Prostate gland (tissue), 2 donors: ENCODE results near the gene ZNF423. TPM values are rescaled to one million over a fixed set of nuclear protein-coding genes. Genes with fewer than 3 reads are reported as not detected.

Experiments
- DNase-seq: peaks from one replicate; pipeline ENCODE4 v3.0.0-alpha.2; 2019; ENCODE audit warnings: low spot score
- H3K27ac ChIP-seq, 2 donors: fragments of 200-600 bp; sonication (generic); 2 replicates each; pipeline ENCODE4 v1.5.1; 2017 to 2019
- H3K27me3 ChIP-seq: fragments of 200-600 bp; sonication (generic); replicated peaks from 2 replicates; pipeline ENCODE4 v1.5.1; 2019; ENCODE audit not compliant: insufficient read depth
- H3K36me3 ChIP-seq, 2 donors: fragments of 200-600 bp; sonication (generic); 1 replicate in 1 of 2; 2 replicates in 1 of 2; pipeline versions ENCODE4 v1.5.1 to v1.8.1; 2017 to 2019
- H3K4me1 ChIP-seq: fragments of 200-600 bp; sonication (generic); replicated peaks from 2 replicates; pipeline ENCODE4 v1.5.1; 2019
- H3K4me3 ChIP-seq, 2 donors: fragments of 200-600 bp; sonication (generic); 2 replicates each; pipeline ENCODE4 v1.5.1; 2017 to 2019
- H3K9me3 ChIP-seq: fragments of 200-600 bp; sonication (generic); 2 replicates; pipeline ENCODE4 v1.5.1; 2017
- CTCF ChIP-seq, 4 experiments: fragments of 200-600 bp in 2 of 4; fragments of 450-650 bp in 2 of 4; sonication (generic) in 2 of 4; IDR thresholded peaks; 1 replicate in 3 of 4; 2 replicates in 1 of 4; pipeline ENCODE4 v1.5.1; 2016 to 2019; ENCODE audit warnings: antibody characterized with exemption in 4 of 4, mild to moderate bottlenecking in 2 of 4, moderate library complexity in 2 of 4
- POLR2A ChIP-seq: fragments of 450-650 bp; IDR thresholded peaks from one replicate; pipeline ENCODE4 v1.6.1; 2016; ENCODE audit warnings: antibody characterized with exemption, mild to moderate bottlenecking
- POLR2AphosphoS5 ChIP-seq: sonication (generic); formaldehyde crosslinking; IDR thresholded peaks from one replicate; pipeline ENCODE4 v1.6.1; 2017; ENCODE audit warnings: antibody characterized with exemption
- WGBS: methylation state at CpG from one replicate; pipeline ENCODE4 v1.1.5; 2018; 5-methylcytosine and 5-hydroxymethylcytosine counted together
- intact Hi-C: fragments of 100-400 bp; cut with DNase I; formaldehyde crosslinking; loops from one replicate; pipeline ENCODE4 v1.14.2; 2022
- total RNA-seq, 2 donors: library from RNA; depleted of rRNA; stranded (reverse); fragments of >200 nt; gene quantifications; one replicate each; pipeline ENCODE4 v1.1.0, GENCODE V29; 2016

Gene ZNF423
- total RNA-seq, 2 donors from 2014 or later = 6.1 to 22.7 TPM

DNA sequence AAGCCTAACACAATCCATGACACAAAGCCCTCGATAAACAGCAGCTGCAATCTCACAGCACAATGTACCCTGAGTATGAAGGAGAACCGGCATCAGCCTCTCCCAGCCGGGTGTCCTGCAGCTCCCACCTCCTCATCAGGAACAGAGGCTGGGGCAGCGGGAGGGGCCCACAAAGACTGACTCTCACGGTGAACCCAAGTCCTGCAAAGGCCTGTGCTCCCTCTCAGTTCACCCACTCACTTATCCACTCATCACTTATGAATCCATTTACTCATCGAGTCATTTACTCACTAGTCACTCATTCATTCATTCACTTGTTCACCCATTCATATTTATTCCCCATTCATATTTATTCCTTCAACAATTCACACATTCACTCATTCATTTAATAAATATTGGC, 11.6 kb downstream of the ZNF423 start:
- intact Hi-C loops = no loop called here
- TF ChIP-seq CTCF (IDR thresholded peaks at IDR 0.05) = no peak
- no peak for TF ChIP-seq POLR2A
- no peak for TF ChIP-seq POLR2AphosphoS5
- Histone ChIP-seq H3K36me3 (no peaks in the 10 kb centered on the region), H3K27ac (no peak overlapping the region), H3K27me3 (no peaks in the 10 kb centered on the region), H3K9me3 (no peaks in the 10 kb centered on the region), H3K4me3 (no peak overlapping the region), H3K4me1 (no peaks in the 10 kb centered on the region)
- no peak for DNase-seq
- WGBS = 58% methylated on average over 6 of the region's 6 CpGs

GRCh38 chr16:49843758-49844157, 12.2 kb downstream of the ZNF423 start:
- Histone ChIP-seq H3K27ac (no peak overlapping the region), H3K4me3 (no peak overlapping the region), H3K9me3 (no peaks in the 10 kb centered on the region), H3K4me1 (no peaks in the 10 kb centered on the region), H3K27me3 (no peaks in the 10 kb centered on the region), H3K36me3 (no peaks in the 10 kb centered on the region)
- DNase-seq = no peak
- intact Hi-C loops = no loop called here
- WGBS = 56% methylated on average over 8 of the region's 8 CpGs
- TF ChIP-seq POLR2A (no peak), POLR2AphosphoS5 (no peak), CTCF (IDR thresholded peaks at IDR 0.05) (no peak)

DNA sequence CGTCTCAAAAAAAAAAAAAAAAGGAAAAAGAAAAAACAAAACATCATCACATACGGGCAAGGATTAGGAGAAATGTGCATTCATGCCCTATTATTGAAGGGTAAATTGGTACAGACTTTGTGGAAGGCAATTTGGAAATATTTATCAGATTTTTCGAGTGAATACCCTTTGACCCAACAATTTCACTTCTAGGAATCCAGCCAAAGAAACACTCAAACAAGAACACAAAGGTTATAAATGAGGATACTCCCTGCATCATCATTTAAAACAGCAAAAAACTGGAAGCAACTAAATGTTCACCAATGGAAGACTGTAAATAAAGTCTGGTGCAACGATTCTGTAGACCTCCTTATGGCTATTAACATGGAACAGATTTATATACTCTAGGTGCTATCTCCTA, 12.9 kb downstream of the ZNF423 start:
- no peaks in the 10 kb centered on the region for H3K27me3 ChIP-seq
- 47% methylated on average over 4 of the region's 4 CpGs for WGBS
- no peak for TF ChIP-seq CTCF (IDR thresholded peaks at IDR 0.05)
- no peak for TF ChIP-seq POLR2A
- TF ChIP-seq POLR2AphosphoS5 = no peak
- intact Hi-C loops = no loop called here
- no peak overlapping the region for H3K27ac ChIP-seq
- no peaks in the 10 kb centered on the region for H3K36me3 ChIP-seq
- no peaks in the 10 kb centered on the region for H3K4me1 ChIP-seq
- no peaks in the 10 kb centered on the region for H3K9me3 ChIP-seq
- DNase-seq = no peak
- no peak overlapping the region for H3K4me3 ChIP-seq

GRCh38 chr16:49839017-49839825, 16.7 kb downstream of the ZNF423 start:
- Histone ChIP-seq H3K9me3 (no peaks in the 10 kb centered on the region), H3K4me1 (peaks cover 6% of the 10 kb centered on the region), H3K4me3 (peak overlapping the region in 1 of 2 donors; percentile 6), H3K36me3 (no peaks in the 10 kb centered on the region), H3K27me3 (no peaks in the 10 kb centered on the region), H3K27ac (peak overlapping the region; percentile 40 to 66)
- WGBS = 61% methylated on average over 24 of the region's 26 CpGs
- no peak for DNase-seq
- intact Hi-C loops = loop anchor here (10.0 kb wide), 1 partner anchor 104 kb away; no protein-coding TSS in a partner anchor
- no peak for TF ChIP-seq POLR2AphosphoS5
- no peak for TF ChIP-seq POLR2A
- no peak for TF ChIP-seq CTCF (IDR thresholded peaks at IDR 0.05)

DNA sequence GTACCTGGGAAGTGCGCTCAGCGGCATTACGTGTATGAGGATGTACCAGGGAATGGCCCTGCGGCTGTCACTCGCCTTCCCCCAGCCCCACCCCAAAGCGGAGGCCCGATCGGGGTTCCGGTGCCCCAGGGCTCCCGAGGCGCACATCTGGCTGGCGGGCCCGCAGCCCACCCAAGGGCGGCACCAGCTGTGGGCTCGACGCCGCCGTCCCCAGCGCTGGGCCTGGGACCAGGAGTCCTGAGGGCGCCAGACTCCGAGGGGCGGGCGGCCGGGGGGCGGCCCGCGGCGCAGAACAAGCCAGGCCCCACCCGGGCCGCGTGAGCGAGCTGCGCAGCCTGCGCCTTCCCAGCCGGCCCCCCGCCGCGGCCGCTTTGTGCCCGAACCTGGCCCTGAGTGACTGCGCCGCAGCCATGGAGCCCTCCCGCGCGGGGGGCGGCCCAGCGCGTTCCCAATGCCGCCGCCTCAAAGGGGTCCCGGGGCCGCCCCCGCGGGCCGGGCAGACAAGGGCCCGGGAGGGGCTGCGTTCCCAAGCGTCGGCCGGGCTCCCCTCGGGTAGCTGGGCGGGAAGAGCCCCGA, 17.4 kb downstream of the ZNF423 start:
- peak overlapping the region; percentile 6 to 14 for H3K4me3 ChIP-seq
- TF ChIP-seq CTCF (IDR thresholded peaks at IDR 0.05) (no peak), POLR2AphosphoS5 (no peak), POLR2A (no peak)
- intact Hi-C loops = loop anchor here (10.0 kb wide), 1 partner anchor 104 kb away; no protein-coding TSS in a partner anchor
- peaks cover 6% of the 10 kb centered on the region for H3K4me1 ChIP-seq
- H3K9me3 ChIP-seq = no peaks in the 10 kb centered on the region
- peak overlapping the region; percentile 40 to 66 for H3K27ac ChIP-seq
- no peak for DNase-seq
- no peaks in the 10 kb centered on the region for H3K27me3 ChIP-seq
- WGBS = 19% methylated on average over 17 of the region's 63 CpGs
- H3K36me3 ChIP-seq = no peaks in the 10 kb centered on the region
